Stimulated activated naive CD8-positive, alpha-beta T cell treated with anti-CD3 and anti-CD28 coated beads, Interleukin-15, Interleukin-2, amounts not matched to agents 100 U/mL and 50 U/mL, for 24 hours (primary cell): ENCODE results near the gene RAP1GAP2.

Source experiments
- ATAC-seq: fragments of 150-1000 bp; cut with Tn5 transposase; one replicate; pipeline ENCODE4 v1.10.0; 2021
- DNase-seq: peaks from one replicate; pipeline ENCODE4 v3.0.0; 2021

The RAP1GAP2 gene

GRCh38 chr17:2947588-2947950, 151.3 kb downstream of the RAP1GAP2 start:
- DNase-seq (no peak), ATAC-seq (no peak)

DNA sequence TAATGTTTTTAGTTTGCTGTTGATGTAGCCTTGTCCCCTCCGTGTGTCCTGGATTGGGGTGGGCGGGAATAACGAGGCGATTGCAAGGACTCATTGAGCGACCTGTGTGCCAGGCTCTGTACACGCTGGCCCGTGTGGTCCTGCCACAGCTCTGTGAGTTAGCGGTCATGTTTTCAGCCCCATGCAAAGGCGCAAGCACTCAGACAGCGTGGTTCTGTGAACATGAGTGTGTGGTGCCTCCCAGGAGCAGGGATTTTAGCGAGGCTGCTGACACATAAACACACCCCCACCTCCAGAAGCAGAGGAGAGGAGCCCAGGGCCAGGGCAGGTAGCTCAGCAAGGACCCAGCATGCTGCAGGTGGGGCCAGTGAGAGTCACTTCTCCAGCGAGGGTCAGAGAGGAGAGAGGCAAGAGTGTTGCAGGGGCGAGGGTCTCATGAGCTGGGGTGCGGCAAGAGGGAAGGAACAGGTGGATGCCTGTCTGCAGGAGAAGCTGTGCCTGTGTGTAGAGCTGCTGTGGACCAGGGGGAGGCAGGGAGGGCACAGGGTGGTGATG, 151.8 kb downstream of the RAP1GAP2 start:
- ATAC-seq (no peak), DNase-seq (no peak)

DNA sequence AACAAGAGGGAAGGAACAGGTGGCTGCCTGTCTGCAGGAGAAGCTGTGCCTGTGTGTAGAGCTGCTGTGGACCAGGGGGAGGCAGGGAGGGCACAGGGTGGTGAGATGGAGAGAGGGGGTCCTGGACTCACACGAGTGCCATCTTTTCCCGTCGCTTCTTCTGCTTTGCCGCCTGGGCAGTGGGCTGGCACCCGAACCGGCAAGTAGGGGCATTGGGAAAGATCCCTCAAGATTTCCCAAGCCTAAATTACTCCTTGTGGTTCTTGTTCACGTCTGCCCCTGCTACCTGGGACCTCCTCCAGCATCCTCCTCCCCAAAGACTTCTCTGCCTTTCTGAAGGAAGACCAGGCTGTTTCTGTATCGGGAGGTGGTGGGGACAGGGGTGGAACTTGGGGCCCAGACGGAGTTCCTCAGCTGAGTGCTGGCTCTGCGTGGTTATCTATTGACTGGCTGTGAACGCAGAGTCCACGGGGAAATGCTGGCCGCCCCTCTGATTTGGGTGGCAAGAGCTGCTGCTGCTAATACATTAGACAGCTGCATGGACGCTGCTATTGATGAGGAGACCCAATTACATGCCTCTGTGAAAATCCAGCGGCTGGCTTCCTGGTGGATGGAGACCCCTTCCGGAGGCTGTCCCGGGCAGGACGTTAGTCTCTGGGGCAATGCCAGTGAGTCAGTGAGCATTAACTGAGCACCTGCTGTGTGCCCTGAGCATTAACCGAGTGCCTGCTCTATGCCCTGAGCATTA, 152.7 kb downstream of the RAP1GAP2 start:
- ATAC-seq (no peak), DNase-seq (no peak)

DNA sequence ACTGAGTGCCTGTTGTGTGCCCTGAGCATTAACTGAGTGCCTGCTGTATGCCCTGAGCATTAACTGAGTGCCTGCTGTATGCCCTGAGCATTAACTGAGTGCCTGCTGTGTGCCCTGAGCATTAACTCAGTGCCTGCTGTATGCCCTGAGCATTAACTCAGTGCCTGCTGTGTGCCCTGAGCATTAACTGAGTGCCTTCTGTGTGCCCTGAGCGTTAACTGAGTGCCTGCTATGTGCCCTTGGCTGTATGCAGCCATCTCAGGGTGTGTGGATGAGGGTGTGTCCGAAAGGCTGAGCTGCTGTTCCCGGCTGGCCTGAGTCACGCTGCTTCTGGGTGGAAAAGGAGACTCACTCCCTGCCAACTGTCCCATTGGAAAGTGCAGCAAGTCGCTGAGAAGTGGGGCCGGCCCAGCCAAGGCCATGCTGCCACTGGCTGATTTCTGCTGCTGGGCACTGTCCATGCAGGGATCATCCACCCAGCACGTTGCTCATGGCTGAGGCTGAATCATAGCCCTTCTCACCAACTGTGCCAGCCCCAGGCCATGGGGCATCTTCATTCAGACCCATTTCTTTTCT, 153.3 kb downstream of the RAP1GAP2 start:
- no peak for DNase-seq
- ATAC-seq = no peak

DNA sequence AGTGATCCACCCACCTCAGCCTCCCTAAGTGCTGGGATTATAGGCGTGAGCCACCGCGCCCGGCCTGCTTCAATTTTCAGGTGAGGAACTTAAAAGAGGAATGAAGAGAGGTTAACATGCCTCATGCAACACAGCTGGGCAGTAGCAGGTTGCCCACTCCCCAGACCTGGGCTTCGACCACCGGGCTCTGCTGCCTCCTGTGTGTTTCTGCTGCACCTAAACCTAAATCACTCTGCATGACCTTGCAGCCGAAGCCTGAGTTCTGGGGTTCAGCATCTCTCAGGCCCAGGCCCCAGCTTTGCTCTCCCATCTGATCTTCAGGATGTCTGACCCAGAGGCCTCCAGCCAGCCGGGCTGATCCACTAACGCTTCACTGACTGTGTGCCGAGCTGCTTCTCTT, 154.6 kb downstream of the RAP1GAP2 start:
- no peak for ATAC-seq
- DNase-seq = no peak

GRCh38 chr17:2952174-2952845, 156.1 kb downstream of the RAP1GAP2 start:
- ATAC-seq (no peak), DNase-seq (no peak)

- no peak for DNase-seq
- ATAC-seq = peak; percentile 73
Measured at GRCh38 chr17:2954898-2955445, 158.7 kb downstream of the RAP1GAP2 start.

GRCh38 chr17:2955931-2956582, 159.8 kb downstream of the RAP1GAP2 start:
- DNase-seq (no peak), ATAC-seq (no peak)

GRCh38 chr17:2957631-2958286, 161.5 kb downstream of the RAP1GAP2 start:
- ATAC-seq (no peak), DNase-seq (no peak)

DNA sequence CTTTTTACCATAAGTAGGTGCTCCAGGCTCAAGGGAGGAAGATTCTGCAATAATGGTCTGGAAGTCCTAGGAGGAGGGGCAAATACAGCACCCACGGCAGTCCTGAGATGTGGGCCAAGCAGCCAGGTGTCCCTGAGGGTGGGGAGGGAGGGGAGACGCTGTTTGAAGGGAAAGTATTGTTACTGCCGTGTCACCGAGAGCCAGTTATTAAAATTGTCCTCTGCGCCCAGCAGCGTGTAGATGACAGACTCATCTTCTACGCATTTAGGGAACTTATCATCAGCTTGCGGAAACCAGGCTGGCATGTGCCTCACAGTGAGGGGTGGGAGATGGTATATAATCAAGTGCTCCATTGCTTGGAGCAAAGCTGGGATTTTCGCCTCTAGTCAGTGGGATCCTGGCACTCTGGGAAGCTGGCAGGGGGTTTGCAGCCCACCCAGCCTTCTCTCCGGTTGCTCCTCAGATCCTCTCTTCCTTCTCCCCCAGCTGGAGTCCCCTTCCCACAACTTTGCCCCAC, 162.5 kb downstream of the RAP1GAP2 start:
- no peak for ATAC-seq
- no peak for DNase-seq

DNA sequence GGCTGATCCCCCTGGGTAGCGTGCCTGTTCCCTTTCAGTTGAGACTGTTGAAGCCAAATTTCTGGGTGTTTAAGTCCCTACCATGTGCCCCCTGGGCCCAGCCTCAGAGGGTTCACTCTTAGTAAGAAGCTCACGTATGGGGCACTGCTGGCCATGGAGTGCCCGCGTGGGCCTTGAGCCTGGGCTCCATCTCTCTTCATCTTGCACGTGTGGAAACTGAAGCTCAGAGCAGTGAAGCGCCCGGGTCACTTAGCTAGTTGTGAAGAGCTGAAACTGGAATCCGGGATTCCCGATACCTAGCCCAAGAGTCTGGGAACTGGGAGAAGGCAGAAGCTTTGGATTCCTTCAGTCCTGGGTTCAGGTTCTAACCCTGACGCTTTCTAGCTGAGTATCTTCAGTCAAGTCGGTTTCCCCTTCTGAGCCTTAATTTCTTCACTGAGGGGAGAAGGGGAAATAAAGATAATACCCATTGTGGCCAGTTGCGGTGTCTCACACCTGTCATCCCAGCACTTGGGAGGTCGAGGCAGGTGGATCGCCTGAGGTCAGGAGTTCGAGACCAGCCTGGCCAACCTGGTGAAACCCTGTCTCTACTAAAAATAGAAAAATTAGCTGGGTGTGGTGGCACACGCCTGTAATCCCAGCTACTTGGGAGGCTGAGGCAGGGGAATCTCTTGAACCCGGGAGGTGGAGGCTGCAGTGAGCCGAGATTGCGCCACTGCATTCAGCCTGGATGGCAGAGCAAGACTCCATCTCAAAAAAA, 163.3 kb downstream of the RAP1GAP2 start:
- DNase-seq (no peak), ATAC-seq (no peak)

DNA sequence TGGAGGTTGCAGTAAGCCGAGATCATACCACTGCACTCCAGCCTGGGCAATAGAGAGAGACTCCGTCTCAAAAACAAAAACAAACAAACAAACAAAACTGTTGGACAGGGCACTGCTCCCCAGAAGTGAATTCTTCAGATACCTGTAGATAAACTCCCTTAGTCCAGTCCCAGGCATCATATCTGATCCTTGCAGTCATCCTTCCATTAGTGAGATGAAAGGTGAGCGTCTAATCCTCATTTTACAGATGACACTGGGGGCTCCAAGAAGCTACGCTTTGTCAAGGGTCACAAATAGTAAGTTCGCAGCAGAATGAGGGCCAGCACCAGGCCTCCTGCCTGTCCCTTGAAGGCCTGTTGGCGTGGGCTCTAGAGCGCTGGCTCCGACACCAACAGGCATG, 165.2 kb downstream of the RAP1GAP2 start:
- no peak for DNase-seq

GRCh38 chr17:2962236-2962635, 166.0 kb downstream of the RAP1GAP2 start:
- ATAC-seq (no peak), DNase-seq (no peak)

More for the DNA sequence above, 165.2 kb downstream of the RAP1GAP2 start:
- ATAC-seq = no peak

DNA sequence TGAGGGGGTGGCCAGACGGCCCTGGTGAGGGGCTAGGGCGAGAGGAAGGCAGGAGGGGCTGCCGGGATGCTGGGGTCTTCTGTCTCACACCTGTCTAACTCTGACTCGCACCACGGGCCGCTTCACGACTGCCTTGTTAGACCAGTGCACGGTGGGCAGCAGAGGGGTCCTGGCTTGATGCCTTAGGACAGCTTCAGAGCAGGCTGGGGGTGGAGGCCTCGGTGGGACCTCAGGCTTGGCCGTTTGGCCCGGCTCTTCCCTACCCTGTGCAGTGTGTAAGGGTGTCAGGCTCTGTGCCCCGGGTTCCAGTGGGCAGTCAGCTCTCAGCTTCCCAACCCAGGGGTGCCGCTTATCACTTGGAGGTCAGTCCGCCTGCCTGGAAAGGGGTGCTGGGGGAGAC, 166.5 kb downstream of the RAP1GAP2 start:
- ATAC-seq (no peak), DNase-seq (no peak)

GRCh38 chr17:2963332-2964027, 167.2 kb downstream of the RAP1GAP2 start:
- ATAC-seq (no peak), DNase-seq (no peak)

- ATAC-seq = no peak
Measured at GRCh38 chr17:2964028-2964356, 167.8 kb downstream of the RAP1GAP2 start.

DNA sequence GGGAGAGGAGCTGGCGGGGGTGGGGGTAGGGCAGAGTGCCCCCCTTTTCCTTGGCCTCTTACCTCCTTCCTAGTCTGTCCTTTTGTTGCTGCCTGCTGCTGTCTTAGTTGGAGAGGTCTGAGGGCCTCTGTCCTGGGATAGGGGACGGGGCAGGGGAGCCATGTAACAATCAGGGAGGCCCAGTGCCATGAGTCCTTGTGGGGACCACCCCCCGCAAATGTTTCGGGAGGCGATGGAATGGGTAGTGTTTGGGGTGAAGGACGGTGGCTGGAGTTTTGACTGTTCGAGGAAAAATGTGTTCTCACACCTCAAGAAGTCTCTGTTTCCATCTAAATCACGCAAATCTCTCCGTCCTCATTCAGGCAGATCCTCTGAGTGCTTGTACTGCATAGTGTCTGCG, 168.1 kb downstream of the RAP1GAP2 start:
- DNase-seq = no peak

More at GRCh38 chr17:2964028-2964356, 167.8 kb downstream of the RAP1GAP2 start:
- no peak for DNase-seq

GRCh38 chr17:2964831-2965230, 168.6 kb downstream of the RAP1GAP2 start:
- no peak for ATAC-seq

More for the DNA sequence above, 168.1 kb downstream of the RAP1GAP2 start:
- ATAC-seq = no peak

DNA sequence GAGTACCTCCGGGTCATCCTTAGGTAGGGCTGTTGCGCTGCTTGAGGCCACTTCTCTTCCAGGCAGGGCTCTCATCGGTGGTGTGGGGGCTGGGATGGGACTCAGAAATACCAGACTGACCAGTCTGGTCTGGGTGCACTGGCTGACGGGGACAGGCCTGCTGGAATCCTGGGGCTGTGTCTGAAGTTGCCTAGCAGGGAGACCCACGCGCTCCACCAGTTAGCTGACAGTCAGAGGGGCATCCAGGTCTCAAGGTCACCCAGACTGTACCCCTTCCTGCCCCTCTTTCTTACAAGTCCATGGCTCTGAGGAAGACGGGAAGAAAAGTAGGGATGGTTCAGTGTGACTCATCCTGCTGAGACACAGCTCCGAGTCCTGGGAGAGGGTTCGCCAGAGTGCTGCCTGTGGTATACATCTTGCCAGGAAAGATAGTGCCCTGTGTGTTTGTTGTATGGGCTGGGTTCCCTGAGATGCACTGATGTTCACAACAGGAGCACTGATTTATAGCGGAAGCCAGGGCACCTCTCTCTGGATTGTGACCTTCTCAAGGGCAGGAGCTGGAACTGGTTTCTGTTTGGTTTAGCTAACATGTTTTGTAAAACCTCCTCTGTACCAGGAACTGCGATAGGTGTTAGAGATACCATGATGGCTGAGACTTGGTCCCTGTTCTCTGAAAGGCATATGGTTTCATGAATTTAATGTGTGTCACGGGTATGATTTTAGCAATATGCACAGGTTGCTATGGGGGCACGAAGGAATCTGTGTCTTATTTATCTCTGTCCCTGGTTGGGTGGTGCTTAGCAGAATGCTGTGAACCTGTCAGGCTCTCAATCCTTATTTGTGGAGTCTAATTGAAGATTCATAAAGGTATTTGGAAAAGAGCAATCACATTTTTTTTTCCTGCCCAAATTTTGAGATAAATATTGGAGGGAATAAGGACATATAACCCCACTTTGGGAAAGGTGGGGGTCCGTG, 169.7 kb downstream of the RAP1GAP2 start:
- ATAC-seq (no peak), DNase-seq (no peak)

More at GRCh38 chr17:2964831-2965230, 168.6 kb downstream of the RAP1GAP2 start:
- DNase-seq = no peak
